GM21619 (cell line): ENCODE results near the gene ADAP2.
"Not testable (repeated sequence)": the region's sequence is repeated elsewhere in the genome, so short reads cannot be mapped to it uniquely, and the experiment has no call there.

ENCODE experiments used
- ATAC-seq: cut with Tn5 transposase; IDR thresholded peaks from one replicate; pipeline ENCODE4 v1.9.1; 2021; ENCODE audit not compliant: unreplicated experiment

ADAP2 gene

GRCh38 chr17:30929861-30930260, 8.1 kb downstream of the ADAP2 start:
- ATAC-seq, result not testable (repeated sequence)

GRCh38 chr17:30930495-30930894, 8.8 kb downstream of the ADAP2 start:
- no peak for ATAC-seq

DNA sequence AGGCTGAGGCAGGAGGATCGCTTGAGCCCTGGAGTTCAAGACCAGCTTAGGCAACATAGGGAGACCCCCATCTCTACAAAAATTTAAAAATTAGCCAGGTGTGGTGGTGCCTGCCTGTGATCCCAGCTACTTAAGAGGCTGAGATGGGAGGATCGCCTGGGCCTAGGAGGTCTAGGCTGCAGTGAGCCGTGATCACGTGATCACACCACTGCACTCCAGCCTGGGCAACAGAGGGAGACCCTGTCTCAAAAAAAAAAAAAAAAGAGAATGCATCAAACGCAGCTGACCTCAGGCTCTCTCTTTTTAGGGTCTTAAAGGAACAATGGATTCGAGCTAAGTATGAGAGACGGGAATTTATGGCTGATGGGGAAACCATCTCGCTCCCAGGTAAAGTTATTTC, 9.8 kb downstream of the ADAP2 start:
- not testable (repeated sequence) for ATAC-seq

- ATAC-seq, result no peak
These were observed 12.2 kb downstream of the ADAP2 start for GRCh38 chr17:30933966-30934365.

- ATAC-seq, result no peak
These were observed 17.4 kb downstream of the ADAP2 start for GRCh38 chr17:30939051-30939689.

GRCh38 chr17:30942308-30943079, 20.7 kb downstream of the ADAP2 start:
- no peak for ATAC-seq

DNA sequence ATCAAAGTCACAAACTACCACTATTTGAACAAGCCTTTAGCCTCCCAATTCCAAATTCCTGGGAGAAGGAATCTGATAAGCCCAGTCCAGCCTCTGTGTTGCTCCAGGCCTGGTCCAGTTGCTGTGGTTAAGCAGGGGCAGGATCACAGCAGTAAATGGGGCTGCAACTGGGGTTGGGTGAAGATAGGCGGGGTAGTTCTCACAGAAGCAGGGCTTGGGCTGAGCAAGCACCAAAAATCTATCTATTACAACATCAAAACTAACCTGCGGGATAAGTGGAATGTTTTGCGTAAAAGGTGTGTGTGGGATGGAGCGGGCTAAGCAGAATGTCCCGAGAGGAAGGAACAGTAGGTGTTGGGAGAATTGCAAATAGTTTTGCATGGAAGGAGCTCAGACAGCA, 26.1 kb downstream of the ADAP2 start:
- no peak for ATAC-seq

DNA sequence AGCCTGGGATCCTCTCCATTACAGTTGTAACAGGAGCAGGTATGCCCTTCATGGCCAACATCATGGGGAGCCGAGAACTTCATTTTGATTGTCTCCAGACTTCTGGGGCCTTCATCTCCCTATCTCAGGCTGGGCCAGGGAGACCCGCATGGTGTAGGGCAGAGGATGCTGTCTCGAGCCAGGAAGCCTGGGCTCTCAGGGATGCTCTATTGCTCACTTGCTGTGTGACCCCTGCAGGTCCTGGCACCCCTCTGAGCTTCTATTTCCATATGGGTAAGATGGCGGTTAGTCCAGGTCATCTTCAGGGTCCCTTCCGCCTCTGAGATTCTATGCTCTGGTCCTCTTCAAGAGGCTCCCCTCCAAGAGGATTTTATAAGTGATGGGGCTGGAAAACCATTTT, 28.4 kb downstream of the ADAP2 start:
- ATAC-seq, result no peak

DNA sequence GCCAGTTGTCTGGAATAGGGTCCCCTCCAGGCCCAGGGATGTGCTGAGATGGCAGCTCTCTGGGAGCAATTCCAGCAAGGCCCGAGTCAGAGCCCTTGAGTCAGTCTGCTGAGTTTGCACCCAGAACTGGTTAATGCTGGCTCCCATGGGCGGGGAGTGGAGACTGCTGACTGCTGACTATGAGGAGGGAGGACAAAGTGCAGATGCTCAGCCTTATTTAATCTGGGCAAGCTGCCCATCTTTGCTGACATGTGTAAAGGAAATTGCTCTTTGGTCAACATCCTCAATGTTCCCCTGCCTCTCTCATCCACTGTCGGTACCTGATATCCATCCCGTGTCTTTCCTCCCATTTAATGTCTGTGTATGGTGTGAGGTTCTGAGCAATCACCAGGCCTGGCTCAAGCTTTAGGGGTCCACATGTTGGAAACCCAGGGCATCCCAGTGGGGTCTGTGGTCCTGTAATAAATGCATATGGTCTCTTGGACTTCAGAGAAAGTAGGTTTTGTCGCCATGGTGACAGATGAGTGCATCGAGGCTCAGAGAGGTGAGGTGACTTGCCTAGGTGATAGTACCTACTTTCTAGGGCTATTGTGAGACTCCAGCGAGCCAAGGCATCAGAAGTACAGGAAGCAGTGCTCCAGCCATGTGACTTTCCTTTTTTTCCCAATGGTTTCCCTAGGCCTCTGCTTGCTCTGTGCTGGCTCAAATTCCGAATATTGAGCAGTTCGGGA, 29.1 kb downstream of the ADAP2 start:
- ATAC-seq, result no peak

- ATAC-seq, result no peak
These were observed 31.1 kb downstream of the ADAP2 start for GRCh38 chr17:30952638-30953393.

GRCh38 chr17:30954046-30954830, 32.5 kb downstream of the ADAP2 start:
- no peak for ATAC-seq

DNA sequence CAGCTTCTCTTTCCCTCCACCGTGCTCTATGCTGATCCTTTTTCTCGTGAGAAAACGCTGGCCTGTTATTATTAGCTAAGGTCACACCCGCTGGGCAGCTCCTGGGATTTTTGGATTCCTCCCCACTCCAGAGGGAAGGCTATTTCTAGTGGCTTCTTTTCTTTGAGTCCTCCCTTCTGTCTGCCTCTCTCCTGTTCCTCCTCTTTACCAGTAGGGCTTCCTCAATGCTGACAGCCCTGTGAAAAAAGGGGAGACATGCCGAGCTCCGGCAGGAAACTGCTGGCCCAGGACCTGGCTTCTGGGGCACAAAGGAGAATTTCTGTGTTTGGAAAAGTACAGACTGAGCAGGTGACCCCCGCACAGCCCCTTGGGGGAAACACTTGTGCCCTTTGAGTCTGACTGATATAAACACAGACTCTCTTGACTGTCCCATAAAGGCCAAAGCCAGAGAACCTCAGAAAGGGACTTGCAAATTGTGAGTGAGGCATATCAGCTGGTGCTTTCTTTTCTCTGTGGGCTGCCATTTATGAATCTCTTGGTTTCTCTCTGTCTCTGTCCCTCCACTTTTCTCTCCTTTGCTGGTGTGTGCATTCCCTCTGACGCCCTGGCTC, 35.1 kb downstream of the ADAP2 start:
- ATAC-seq, result no peak

- no peak for ATAC-seq
These were observed 36.0 kb downstream of the ADAP2 start for GRCh38 chr17:30957741-30958140.

DNA sequence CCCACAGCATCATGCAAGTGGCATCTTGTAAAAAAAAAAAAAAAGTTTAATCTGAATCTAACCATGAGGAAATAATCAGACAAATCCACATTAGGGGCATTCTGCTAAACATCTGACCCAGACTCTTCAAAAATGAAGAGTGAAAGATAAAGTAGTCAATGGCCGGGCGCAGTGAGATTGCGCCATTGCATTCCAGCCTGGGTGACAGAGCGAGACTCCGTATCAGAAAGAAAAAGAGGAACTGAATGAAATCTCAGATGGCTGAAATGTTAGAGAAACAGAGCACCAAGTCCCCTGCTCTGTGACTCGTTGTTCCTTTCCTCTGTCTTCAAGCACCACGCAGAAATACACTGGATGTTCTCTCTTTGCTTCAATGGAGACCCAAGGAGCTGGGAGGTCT, 36.4 kb downstream of the ADAP2 start:
- no peak for ATAC-seq

GRCh38 chr17:30961209-30962188, 39.8 kb downstream of the ADAP2 start:
- ATAC-seq, result no peak

- not testable (repeated sequence) for ATAC-seq
These were observed 42.6 kb downstream of the ADAP2 start for GRCh38 chr17:30964312-30964711.

DNA sequence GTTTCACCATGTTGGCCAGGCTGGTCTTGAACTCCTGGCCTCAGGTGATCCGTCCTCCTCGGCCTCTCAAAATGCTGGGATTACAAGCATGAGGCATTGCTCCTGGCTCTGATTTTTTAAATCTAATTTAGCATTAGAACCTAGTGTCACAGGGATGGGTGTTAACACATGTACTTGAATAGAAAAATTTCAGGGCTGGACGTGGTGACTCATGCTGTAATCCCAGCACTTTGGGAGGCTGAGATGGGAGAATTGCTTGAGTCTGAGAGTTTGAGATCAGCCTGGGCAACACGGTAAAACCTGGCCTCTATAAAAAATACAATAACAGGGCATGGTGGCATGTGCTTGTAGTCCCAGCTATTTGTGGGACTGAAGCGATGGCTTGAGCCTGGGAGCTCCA, 43.1 kb downstream of the ADAP2 start:
- ATAC-seq, result no peak

GRCh38 chr17:30965686-30966085, 43.9 kb downstream of the ADAP2 start:
- no peak for ATAC-seq

- ATAC-seq, result not testable (repeated sequence)
These were observed 46.2 kb downstream of the ADAP2 start for GRCh38 chr17:30967911-30968310.
